HG02973 (cell line): Measurements from ENCODE around the gene LGALS3.

Source experiments
- ATAC-seq: cut with Tn5 transposase; IDR thresholded peaks from one replicate; pipeline ENCODE4 v1.9.1; 2021; ENCODE audit warnings: moderate library complexity; ENCODE audit not compliant: unreplicated experiment

The LGALS3 gene

GRCh38 chr14:55111122-55111708 lies 17.8 kb upstream of the LGALS3 start:
- no peak for ATAC-seq

- ATAC-seq, result no peak
These were observed 14.3 kb upstream of the LGALS3 start for GRCh38 chr14:55114720-55115119.

- ATAC-seq, result no peak
These were observed 13.6 kb upstream of the LGALS3 start for GRCh38 chr14:55115460-55115859.

GRCh38 chr14:55115861-55116245 lies 13.2 kb upstream of the LGALS3 start:
- no peak for ATAC-seq

GRCh38 chr14:55116246-55117030 lies 12.6 kb upstream of the LGALS3 start:
- no peak for ATAC-seq

- no peak for ATAC-seq
These were observed 11.1 kb upstream of the LGALS3 start for GRCh38 chr14:55117803-55118441.

GRCh38 chr14:55118761-55119160 lies 10.3 kb upstream of the LGALS3 start:
- ATAC-seq, result no peak

GRCh38 chr14:55120571-55121495 lies 8.2 kb upstream of the LGALS3 start:
- ATAC-seq, result no peak

GRCh38 chr14:55121628-55122439 lies 7.2 kb upstream of the LGALS3 start:
- no peak for ATAC-seq

- ATAC-seq, result no peak
These were observed 6.5 kb upstream of the LGALS3 start for GRCh38 chr14:55122440-55122986.

GRCh38 chr14:55123101-55123500 lies 6.0 kb upstream of the LGALS3 start:
- ATAC-seq, result no peak

GRCh38 chr14:55123852-55124639 lies 5.0 kb upstream of the LGALS3 start:
- no peak for ATAC-seq

GRCh38 chr14:55124774-55125386 lies 4.2 kb upstream of the LGALS3 start:
- ATAC-seq, result no peak

- no peak for ATAC-seq
These were observed 3.6 kb upstream of the LGALS3 start for GRCh38 chr14:55125403-55125802.

- no peak for ATAC-seq
These were observed 3.0 kb upstream of the LGALS3 start for GRCh38 chr14:55126034-55126433.

- no peak for ATAC-seq
These were observed 2.1 kb upstream of the LGALS3 start for GRCh38 chr14:55126932-55127459.

- ATAC-seq, result no peak
These were observed 1.5 kb upstream of the LGALS3 start for GRCh38 chr14:55127460-55127951.

GRCh38 chr14:55128386-55129085 lies 516 bp upstream of the LGALS3 start:
- no peak for ATAC-seq
